B cell (primary cell): ENCODE measurements around the gene RDM1.

Experiments used
- CTCF ChIP-seq: fragments of 200-600 bp; IDR thresholded peaks from one replicate; pipeline ENCODE4 v1.8.0; 2022; ENCODE audit warnings: antibody characterized with exemption, mild to moderate bottlenecking
- EZH2 ChIP-seq: IDR thresholded peaks from 2 replicates; pipeline ENCODE4 v1.6.1; 2012; ENCODE audit warnings: borderline replicate concordance, low read depth, mild to moderate bottlenecking, moderate library complexity, low read length; ENCODE audit not compliant: insufficient read depth, poor library complexity, severe bottlenecking

- TF ChIP-seq CTCF = no peak
- TF ChIP-seq EZH2 = no peak
Observed at GRCh38 chr17:35953720-35954119, 23.1 kb upstream of the RDM1 start.
